Prostate gland (tissue), 2 donors: ENCODE measurements around the gene ZFHX3.

Source experiments
- POLR2A ChIP-seq: fragments of 450-650 bp; IDR thresholded peaks from one replicate; pipeline ENCODE4 v1.6.1; 2016; ENCODE audit warnings: antibody characterized with exemption, mild to moderate bottlenecking
- POLR2AphosphoS5 ChIP-seq: sonication (generic); formaldehyde crosslinking; IDR thresholded peaks from one replicate; pipeline ENCODE4 v1.6.1; 2017; ENCODE audit warnings: antibody characterized with exemption
- TF ChIP-seq, protein P1 (sequence below), 4 experiments: fragments of 200-600 bp in 2 of 4; fragments of 450-650 bp in 2 of 4; sonication (generic) in 2 of 4; IDR thresholded peaks; 1 replicate in 3 of 4; 2 replicates in 1 of 4; pipeline ENCODE4 v1.5.1; 2016 to 2019; ENCODE audit warnings: antibody characterized with exemption in 4 of 4, mild to moderate bottlenecking in 2 of 4, moderate library complexity in 2 of 4

DNA sequence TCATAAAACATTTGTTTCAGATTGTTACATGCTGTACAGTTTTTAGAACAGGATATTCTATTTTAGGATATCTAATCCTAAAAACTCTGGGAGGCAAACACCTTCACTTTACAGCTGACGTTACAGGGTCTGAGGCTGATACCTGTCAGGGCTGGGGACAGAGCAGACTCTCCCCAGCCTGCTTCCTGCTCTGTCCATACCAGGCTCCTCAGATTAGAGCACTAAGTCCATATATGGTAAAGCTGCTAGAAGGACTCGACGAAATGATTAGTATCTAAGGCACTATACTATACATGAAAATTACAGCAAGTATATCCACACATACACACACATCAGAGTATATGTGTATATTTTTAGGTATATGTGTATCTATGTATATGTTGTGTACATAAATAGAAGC lies 125.2 kb downstream of the ZFHX3 start:
- TF ChIP-seq, protein P1, sequence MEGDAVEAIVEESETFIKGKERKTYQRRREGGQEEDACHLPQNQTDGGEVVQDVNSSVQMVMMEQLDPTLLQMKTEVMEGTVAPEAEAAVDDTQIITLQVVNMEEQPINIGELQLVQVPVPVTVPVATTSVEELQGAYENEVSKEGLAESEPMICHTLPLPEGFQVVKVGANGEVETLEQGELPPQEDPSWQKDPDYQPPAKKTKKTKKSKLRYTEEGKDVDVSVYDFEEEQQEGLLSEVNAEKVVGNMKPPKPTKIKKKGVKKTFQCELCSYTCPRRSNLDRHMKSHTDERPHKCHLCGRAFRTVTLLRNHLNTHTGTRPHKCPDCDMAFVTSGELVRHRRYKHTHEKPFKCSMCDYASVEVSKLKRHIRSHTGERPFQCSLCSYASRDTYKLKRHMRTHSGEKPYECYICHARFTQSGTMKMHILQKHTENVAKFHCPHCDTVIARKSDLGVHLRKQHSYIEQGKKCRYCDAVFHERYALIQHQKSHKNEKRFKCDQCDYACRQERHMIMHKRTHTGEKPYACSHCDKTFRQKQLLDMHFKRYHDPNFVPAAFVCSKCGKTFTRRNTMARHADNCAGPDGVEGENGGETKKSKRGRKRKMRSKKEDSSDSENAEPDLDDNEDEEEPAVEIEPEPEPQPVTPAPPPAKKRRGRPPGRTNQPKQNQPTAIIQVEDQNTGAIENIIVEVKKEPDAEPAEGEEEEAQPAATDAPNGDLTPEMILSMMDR (IDR thresholded peaks at IDR 0.05): no peak
- peak; percentile 16 for TF ChIP-seq POLR2AphosphoS5
- TF ChIP-seq POLR2A: no peak
